HCT116 (cell line): Measurements from ENCODE around the gene CDKAL1. TPM values are rescaled to one million over a fixed set of nuclear protein-coding genes. Genes with fewer than 3 reads are reported as not detected.

ENCODE experiments used
- ATAC-seq: fragments of 200-7000 bp; cut with Tn5 transposase; 2 replicates; pipeline ENCODE4 v1.9.1; 2020; ENCODE audit warnings: mild to moderate bottlenecking, moderate library complexity
- BruUV-seq: library from RNA; stranded (reverse); fragments of 400-500 nt; replicated peaks from 2 replicates; lab custom pipeline; 2021; lab: Mats Ljungman, UMichigan
- CTCF ChIA-PET: fragments of 300-600 bp; sonication (Branson Sonifier 250); formaldehyde crosslinking; loops from one replicate; lab custom pipeline; 2021; ENCODE audit warnings: antibody characterized with exemption; lab: Charles Lee
- POLR2A ChIA-PET: fragments of 300-600, 350-600 bp; sonication (Branson Sonifier 250); formaldehyde crosslinking; loops from one replicate; lab custom pipeline; 2021; ENCODE audit warnings: antibody characterized with exemption; lab: Charles Lee
- RAD21 ChIA-PET, 2 experiments: fragments of 300-600 bp; sonication (Branson Sonifier 250); formaldehyde crosslinking; loops; one replicate each; lab custom pipeline; 2023; ENCODE audit warnings: low total read pairs in 2 of 2; ENCODE audit not compliant: uncharacterized antibody in 2 of 2, unreplicated experiment in 2 of 2, low non-redundant PET in 1 of 2; lab: Charles Lee
- DNase-seq: peaks from one replicate; pipeline ENCODE4 v3.0.0-alpha.2; 2010; ENCODE audit warnings: low read depth, low spot score
- H2AFZ ChIP-seq: fragments of 200-600 bp; shearing (Covaris generic), sonication (generic); 2 replicates; pipeline ENCODE4 v1.6.1; 2017; ENCODE audit warnings: low read depth, mixed run types, mixed read lengths, antibody characterized with exemption, low read length; ENCODE audit not compliant: poor library complexity, severe bottlenecking
- H3K27ac ChIP-seq: 2 replicates; pipeline ENCODE4 v1.5.1; 2012; ENCODE audit warnings: low read depth, low read length
- H3K27me3 ChIP-seq: fragments of 200-600 bp; sonication (generic); 2 replicates; pipeline ENCODE4 v1.6.1; 2016; ENCODE audit warnings: mixed run types, low read length, mixed read lengths; ENCODE audit not compliant: insufficient read depth
- H3K36me3 ChIP-seq, 2 experiments: fragments of 200-500 bp in 1 of 2; fragments of 200-600 bp in 1 of 2; sonication (Bioruptor generic) in 1 of 2; sonication (generic) in 1 of 2; 2 replicates each; pipeline versions ENCODE4 v1.5.1 to v1.6.1; 2014 to 2016; ENCODE audit warnings: low read length in 2 of 2, inconsistent platforms in 1 of 2, mixed read lengths in 1 of 2, mixed run types in 1 of 2; ENCODE audit not compliant: insufficient read depth in 2 of 2, control insufficient read depth in 1 of 2
- H3K4me1 ChIP-seq, 2 experiments: fragments of 200-600 bp in 1 of 2; sonication (generic) in 1 of 2; 2 replicates each; pipeline versions ENCODE4 v1.5.1 to v1.6.1; 2012 to 2017; ENCODE audit warnings: low read length in 2 of 2, inconsistent platforms in 1 of 2, mild to moderate bottlenecking in 1 of 2, mixed read lengths in 1 of 2, mixed run types in 1 of 2, moderate library complexity in 1 of 2; ENCODE audit not compliant: insufficient read depth in 2 of 2, control insufficient read depth in 1 of 2
- H3K4me2 ChIP-seq: fragments of 200-600 bp; sonication (generic); 2 replicates; pipeline ENCODE4 v1.6.1; 2017; ENCODE audit warnings: mixed run types, low read length, mixed read lengths
- H3K4me3 ChIP-seq, 2 experiments: fragments of 200-600 bp in 1 of 2; sonication (generic) in 1 of 2; replicated peaks in 1 of 2; 2 replicates each; pipeline ENCODE4 v1.5.1; 2011 to 2016; ENCODE audit warnings: low read length in 2 of 2, control low read depth in 1 of 2, low read depth in 1 of 2, mild to moderate bottlenecking in 1 of 2, mixed read lengths in 1 of 2, mixed run types in 1 of 2
- H3K79me2 ChIP-seq: fragments of 200-600 bp; sonication (generic); 2 replicates; pipeline ENCODE4 v1.6.1; 2017; ENCODE audit warnings: mild to moderate bottlenecking, mixed run types, low read length, moderate library complexity, mixed read lengths; ENCODE audit not compliant: insufficient read depth
- H3K9ac ChIP-seq: fragments of 200-600 bp; sonication (generic); 2 replicates; pipeline ENCODE4 v1.6.1; 2016; ENCODE audit warnings: low read length, mixed read lengths
- H3K9me2 ChIP-seq: fragments of 200-600 bp; sonication (generic), shearing (Covaris generic); 2 replicates; pipeline ENCODE4 v1.6.1; 2017; ENCODE audit warnings: mixed run types, mild to moderate bottlenecking, moderate library complexity; ENCODE audit not compliant: insufficient read depth
- H3K9me3 ChIP-seq, 2 experiments: fragments of 200-500 bp in 1 of 2; fragments of 200-600 bp in 1 of 2; sonication (Bioruptor generic) in 1 of 2; sonication (generic) in 1 of 2; 2 replicates each; pipeline ENCODE4 v1.6.1; 2014 to 2017; ENCODE audit warnings: low read length in 2 of 2, mixed read lengths in 2 of 2, inconsistent platforms in 1 of 2, low read depth in 1 of 2, mild to moderate bottlenecking in 1 of 2, mixed run types in 1 of 2, moderate library complexity in 1 of 2; ENCODE audit not compliant: control insufficient read depth in 1 of 2, insufficient read depth in 1 of 2
- H4K20me1 ChIP-seq: fragments of 200-600 bp; sonication (generic), shearing (Covaris generic); 2 replicates; pipeline ENCODE4 v1.6.1; 2017; ENCODE audit warnings: mixed run types, mild to moderate bottlenecking, moderate library complexity; ENCODE audit not compliant: insufficient read depth
- RAD21 ChIP-seq: IDR thresholded peaks from 2 replicates; pipeline ENCODE4 v1.6.1; 2012; ENCODE audit warnings: low read depth, mild to moderate bottlenecking
- TCF7L2 ChIP-seq: IDR thresholded peaks from 2 replicates; pipeline ENCODE4 v1.7.0; 2011; ENCODE audit warnings: borderline replicate concordance, inconsistent platforms; ENCODE audit not compliant: insufficient read depth, insufficient read length; ENCODE audit errors: extremely low read depth
- YY1 ChIP-seq: IDR thresholded peaks from 2 replicates; pipeline ENCODE4 v1.6.1; 2011; ENCODE audit warnings: low read length, low read depth, moderate library complexity, mild to moderate bottlenecking; ENCODE audit not compliant: insufficient replicate concordance; ENCODE audit errors: extremely low read depth
- ZFX ChIP-seq: fragments of 450-650 bp; IDR thresholded peaks from 2 replicates; pipeline ENCODE4 v1.6.1; 2017
- ZNF274 ChIP-seq: fragments of 200-500 bp; sonication (Bioruptor generic); IDR thresholded peaks from 2 replicates; pipeline ENCODE4 v1.6.1; 2014; ENCODE audit warnings: mild to moderate bottlenecking, low read depth, low read length, inconsistent platforms
- intact Hi-C: fragments of 100-400 bp; cut with micrococcal nuclease; formaldehyde crosslinking; loops from 2 replicates; pipeline ENCODE4 v1.10.0; 2022
- total RNA-seq: library from RNA; stranded (reverse); gene quantifications from one replicate; pipeline ENCODE4 v1.2.1, GENCODE V29; 2021; ENCODE audit not compliant: unreplicated experiment
- TF ChIP-seq, protein P1 (sequence below): IDR thresholded peaks from 2 replicates; pipeline ENCODE4 v1.6.1; 2011; ENCODE audit warnings: mild to moderate bottlenecking, low read length, moderate library complexity; ENCODE audit not compliant: insufficient replicate concordance; ENCODE audit errors: extremely low read depth
- TF ChIP-seq, protein P2 (sequence below), 3 experiments: fragments of 200-600 bp in 1 of 3; sonication (generic) in 1 of 3; IDR thresholded peaks in 2 of 3; conservative IDR thresholded peaks in 1 of 3; 2 replicates each; pipeline ENCODE4 v1.5.1; 2012 to 2017; ENCODE audit warnings: low read depth in 2 of 3, low read length in 2 of 3, antibody characterized with exemption in 1 of 3, borderline replicate concordance in 1 of 3, control low read depth in 1 of 3, mild to moderate bottlenecking in 1 of 3, mixed read lengths in 1 of 3, mixed run types in 1 of 3, moderate library complexity in 1 of 3; ENCODE audit not compliant: insufficient read depth in 1 of 3

The CDKAL1 gene
- total RNA-seq, 1 experiment from 2014 or later = 14.9 TPM

DNA sequence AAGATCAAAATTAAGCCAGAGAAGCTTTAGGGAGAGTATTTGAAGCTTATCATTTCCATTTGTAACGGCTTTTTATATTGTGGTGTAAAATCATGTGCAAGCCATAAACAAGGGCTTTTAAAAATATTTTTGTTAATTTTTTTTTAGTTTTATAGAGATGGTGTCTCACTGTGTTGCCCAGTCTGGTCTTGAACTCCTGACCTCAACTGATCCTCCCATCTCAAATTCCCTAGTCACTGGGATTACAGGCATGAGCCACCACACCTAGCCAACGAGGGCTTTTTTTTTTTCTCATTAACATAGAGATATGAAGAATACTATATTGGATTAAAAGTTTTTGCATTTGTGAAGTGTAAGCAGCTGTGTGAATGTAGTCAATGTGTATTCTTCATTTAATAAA, 29.1 kb downstream of the CDKAL1 start:
- ChIA-PET CTCF (interaction anchor here (0.9 to 4.5 kb wide), 15 partner anchors 8 to 1031 kb away, joined by 3 to 57 read pairs (median 6); partner anchors contain the start of gene SOX4), RAD21 (no interaction called here), POLR2A (interaction anchor here (1.6 kb wide), 1 partner anchor 1030 kb away, joined by 4 read pairs; the partner anchor contains the start of gene SOX4)
- Histone ChIP-seq H3K9ac (no peak overlapping the region), H4K20me1 (no peaks in the 10 kb centered on the region), H3K4me3 (no peak overlapping the region), H3K9me2 (no peaks in the 10 kb centered on the region), H3K4me1 (no peaks in the 10 kb centered on the region), H3K27ac (no peak overlapping the region), H3K79me2 (peaks cover 13% of the 10 kb centered on the region; the same call in 1 of the 2 replicates), H3K36me3 (no peaks in the 10 kb centered on the region), H3K9me3 (no peaks in the 10 kb centered on the region), H3K27me3 (no peaks in the 10 kb centered on the region), H3K4me2 (no peak overlapping the region), H2AFZ (no peak overlapping the region)
- no peak for ATAC-seq
- intact Hi-C loops = loop anchor here (5.0 kb wide), 2 partner anchors 374 to 1374 kb away; no protein-coding TSS in a partner anchor
- no TSS peak for BruUV-seq
- no peak for DNase-seq
- TF ChIP-seq, protein P1, sequence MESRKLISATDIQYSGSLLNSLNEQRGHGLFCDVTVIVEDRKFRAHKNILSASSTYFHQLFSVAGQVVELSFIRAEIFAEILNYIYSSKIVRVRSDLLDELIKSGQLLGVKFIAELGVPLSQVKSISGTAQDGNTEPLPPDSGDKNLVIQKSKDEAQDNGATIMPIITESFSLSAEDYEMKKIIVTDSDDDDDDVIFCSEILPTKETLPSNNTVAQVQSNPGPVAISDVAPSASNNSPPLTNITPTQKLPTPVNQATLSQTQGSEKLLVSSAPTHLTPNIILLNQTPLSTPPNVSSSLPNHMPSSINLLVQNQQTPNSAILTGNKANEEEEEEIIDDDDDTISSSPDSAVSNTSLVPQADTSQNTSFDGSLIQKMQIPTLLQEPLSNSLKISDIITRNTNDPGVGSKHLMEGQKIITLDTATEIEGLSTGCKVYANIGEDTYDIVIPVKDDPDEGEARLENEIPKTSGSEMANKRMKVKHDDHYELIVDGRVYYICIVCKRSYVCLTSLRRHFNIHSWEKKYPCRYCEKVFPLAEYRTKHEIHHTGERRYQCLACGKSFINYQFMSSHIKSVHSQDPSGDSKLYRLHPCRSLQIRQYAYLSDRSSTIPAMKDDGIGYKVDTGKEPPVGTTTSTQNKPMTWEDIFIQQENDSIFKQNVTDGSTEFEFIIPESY = no peak
- TF ChIP-seq, protein P2, sequence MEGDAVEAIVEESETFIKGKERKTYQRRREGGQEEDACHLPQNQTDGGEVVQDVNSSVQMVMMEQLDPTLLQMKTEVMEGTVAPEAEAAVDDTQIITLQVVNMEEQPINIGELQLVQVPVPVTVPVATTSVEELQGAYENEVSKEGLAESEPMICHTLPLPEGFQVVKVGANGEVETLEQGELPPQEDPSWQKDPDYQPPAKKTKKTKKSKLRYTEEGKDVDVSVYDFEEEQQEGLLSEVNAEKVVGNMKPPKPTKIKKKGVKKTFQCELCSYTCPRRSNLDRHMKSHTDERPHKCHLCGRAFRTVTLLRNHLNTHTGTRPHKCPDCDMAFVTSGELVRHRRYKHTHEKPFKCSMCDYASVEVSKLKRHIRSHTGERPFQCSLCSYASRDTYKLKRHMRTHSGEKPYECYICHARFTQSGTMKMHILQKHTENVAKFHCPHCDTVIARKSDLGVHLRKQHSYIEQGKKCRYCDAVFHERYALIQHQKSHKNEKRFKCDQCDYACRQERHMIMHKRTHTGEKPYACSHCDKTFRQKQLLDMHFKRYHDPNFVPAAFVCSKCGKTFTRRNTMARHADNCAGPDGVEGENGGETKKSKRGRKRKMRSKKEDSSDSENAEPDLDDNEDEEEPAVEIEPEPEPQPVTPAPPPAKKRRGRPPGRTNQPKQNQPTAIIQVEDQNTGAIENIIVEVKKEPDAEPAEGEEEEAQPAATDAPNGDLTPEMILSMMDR (IDR thresholded peaks at IDR 0.05 in 2 of 3, conservative IDR thresholded peaks at IDR 0.05 in 1 of 3; ENCODE audit: borderline replicate concordance in 1 of 3, insufficient read depth in 1 of 3, low read depth in 2 of 3, low read length in 2 of 3) = no peak
- no peak for TF ChIP-seq TCF7L2
- no peak for TF ChIP-seq ZNF274
- TF ChIP-seq RAD21 = no peak
- no peak for TF ChIP-seq YY1
- TF ChIP-seq ZFX = no peak
